Endodermal cell (in vitro differentiated cells): ENCODE data around the gene AHDC1. TPM values are rescaled to one million over a fixed set of nuclear protein-coding genes. Genes with fewer than 3 reads are reported as not detected.
A peak's percentile ranks its signal among the peaks of the same experiment; 100 is the strongest.

ENCODE experiments used
- DNase-seq: peaks from one replicate; pipeline ENCODE4 v3.0.0-alpha.2; 2017
- H3K27ac ChIP-seq: 2 replicates; pipeline ENCODE4 v1.5.1; 2013; ENCODE audit warnings: mild to moderate bottlenecking, low read depth, low read length, moderate library complexity
- H3K27me3 ChIP-seq: 2 replicates; pipeline ENCODE4 v1.6.1; 2013; ENCODE audit warnings: mild to moderate bottlenecking, low read length, moderate library complexity; ENCODE audit not compliant: insufficient read depth, control insufficient read depth, poor library complexity, severe bottlenecking
- H3K36me3 ChIP-seq: 2 replicates; pipeline ENCODE4 v1.7.0; 2013; ENCODE audit warnings: mild to moderate bottlenecking, low read length, moderate library complexity; ENCODE audit not compliant: control insufficient read depth, insufficient read depth
- H3K4me1 ChIP-seq: one replicate; pipeline ENCODE4 v1.7.0; 2013; ENCODE audit warnings: low read length; ENCODE audit not compliant: control insufficient read depth, insufficient read depth
- H3K4me3 ChIP-seq: 2 replicates; pipeline ENCODE4 v1.5.1; 2013; ENCODE audit warnings: mild to moderate bottlenecking, low read length, moderate library complexity
- H3K9ac ChIP-seq: 2 replicates; pipeline ENCODE4 v1.6.1; 2013; ENCODE audit warnings: mild to moderate bottlenecking, low read length, moderate library complexity; ENCODE audit not compliant: poor library complexity, severe bottlenecking; ENCODE audit errors: extremely low read depth
- H3K9me3 ChIP-seq: 2 replicates; pipeline ENCODE4 v1.6.1; 2013; ENCODE audit warnings: mild to moderate bottlenecking, low read length, moderate library complexity; ENCODE audit not compliant: control insufficient read depth
- H3K27ac Mint-ChIP-seq: 2 replicates; pipeline ENCODE4 v1.8.0; 2020; ENCODE audit warnings: mixed read lengths
- H3K27me3 Mint-ChIP-seq: 2 replicates; pipeline ENCODE4 v1.8.0; 2021; ENCODE audit warnings: mild to moderate bottlenecking, mixed read lengths; ENCODE audit not compliant: insufficient read depth
- H3K36me3 Mint-ChIP-seq: 2 replicates; pipeline ENCODE4 v1.8.0; 2020; ENCODE audit warnings: low read depth, mixed read lengths
- H3K4me1 Mint-ChIP-seq: 2 replicates; pipeline ENCODE4 v1.8.0; 2020; ENCODE audit warnings: mixed read lengths
- H3K4me3 Mint-ChIP-seq: 2 replicates; pipeline ENCODE4 v1.8.0; 2020; ENCODE audit warnings: mild to moderate bottlenecking, moderate library complexity, mixed read lengths
- H3K9me3 Mint-ChIP-seq: 2 replicates; pipeline ENCODE4 v1.8.0; 2020; ENCODE audit warnings: mild to moderate bottlenecking, mixed read lengths
- CTCF ChIP-seq: fragments of 200-600 bp; sonication (generic); conservative IDR thresholded peaks from 2 replicates; pipeline ENCODE4 v1.5.0; 2021; ENCODE audit warnings: antibody characterized with exemption, mild to moderate bottlenecking
- WGBS, 2 experiments: methylation state at CpG; one replicate each; pipeline versions ENCODE4 v1.1.5 to v1.1.7; 2013; ENCODE audit warnings: missing lambda C conversion rate in 2 of 2, mixed read lengths in 1 of 2; ENCODE audit not compliant: insufficient coverage in 1 of 2, insufficient read length in 1 of 2; 5-methylcytosine and 5-hydroxymethylcytosine counted together
- total RNA-seq, 2 donors: library from RNA; stranded (reverse); fragmentation: NEBNext Ultra II Directional in 1 of 2; extraction: Animal tissue kit (Norgen Biotek cat#: 25700) in 1 of 2; gene quantifications; 2 replicates in 1 of 2; 3 replicates in 1 of 2; pipeline ENCODE4 v1.2.1, GENCODE V29; 2021

AHDC1 gene
- total RNA-seq, 2 donors from 2014 or later = 39.3 to 41.2 TPM

DNA sequence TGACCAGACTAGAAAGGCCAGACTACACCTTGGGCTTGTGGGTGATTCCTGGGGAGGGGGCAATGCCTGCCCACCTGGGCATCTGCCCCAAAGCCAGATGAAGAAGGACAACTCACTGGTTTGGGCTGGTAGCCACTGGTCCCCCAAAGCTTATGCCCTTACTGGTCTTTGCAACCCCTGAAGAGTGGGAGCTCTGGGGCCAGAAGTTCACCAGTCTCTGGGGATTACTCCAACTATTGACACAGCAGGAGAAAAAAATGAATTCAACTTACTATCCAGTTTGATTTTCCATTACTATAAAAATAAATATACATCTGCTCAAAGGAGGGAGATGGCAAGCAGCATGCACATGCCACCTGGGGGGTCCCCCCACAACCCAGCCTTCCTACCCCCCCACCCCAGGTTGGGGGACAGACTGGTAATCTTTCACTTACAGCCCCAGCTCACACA lies 2.6 kb downstream of the AHDC1 start:
- Histone ChIP-seq H3K36me3 (no peaks in the 10 kb centered on the region), H3K27ac (peak overlapping the region; percentile 51), H3K4me3 (peak overlapping the region; percentile 82), H3K9me3 (no peaks in the 10 kb centered on the region), H3K4me1 (peaks cover 23% of the 10 kb centered on the region), H3K9ac (no peak overlapping the region), H3K27me3 (no peaks in the 10 kb centered on the region)
- no peaks in the 10 kb centered on the region for H3K36me3 Mint-ChIP-seq
- no peak overlapping the region for H3K27ac Mint-ChIP-seq
- H3K4me1 Mint-ChIP-seq = peaks cover 54% of the 10 kb centered on the region
- no peak for TF ChIP-seq CTCF
- H3K4me3 Mint-ChIP-seq = peak overlapping the region; percentile 38
- no peaks in the 10 kb centered on the region for H3K27me3 Mint-ChIP-seq
- H3K9me3 Mint-ChIP-seq = no peaks in the 10 kb centered on the region
- DNase-seq = no peak

GRCh38 chr1:27600498-27601175 lies 3.3 kb downstream of the AHDC1 start:
- peak; percentile 47 for TF ChIP-seq CTCF
- Mint-ChIP-seq H3K4me1 (peaks cover 47% of the 10 kb centered on the region), H3K9me3 (no peaks in the 10 kb centered on the region), H3K27ac (no peak overlapping the region), H3K27me3 (no peaks in the 10 kb centered on the region), H3K4me3 (peak overlapping the region; percentile 5), H3K36me3 (no peaks in the 10 kb centered on the region)
- 69 to 83% methylated on average over 3 of the region's 3 CpGs for WGBS, 2 experiments
- H3K27ac ChIP-seq = peak overlapping the region; percentile 36
- peaks cover 23% of the 10 kb centered on the region for H3K4me1 ChIP-seq
- H3K27me3 ChIP-seq = no peaks in the 10 kb centered on the region
- H3K4me3 ChIP-seq = no peak overlapping the region
- no peaks in the 10 kb centered on the region for H3K9me3 ChIP-seq
- no peak overlapping the region for H3K9ac ChIP-seq
- no peaks in the 10 kb centered on the region for H3K36me3 ChIP-seq
- peak; percentile 85 for DNase-seq

- H3K4me1 ChIP-seq = peaks cover 19% of the 10 kb centered on the region
- peak; percentile 49 for TF ChIP-seq CTCF
- peak overlapping the region; percentile 76 for H3K27ac Mint-ChIP-seq
- H3K27me3 ChIP-seq = no peaks in the 10 kb centered on the region
- no peaks in the 10 kb centered on the region for H3K36me3 Mint-ChIP-seq
- peak; percentile 85 for DNase-seq
- no peak overlapping the region for H3K9ac ChIP-seq
- H3K4me3 Mint-ChIP-seq = peak overlapping the region; percentile 5
- peaks cover 39% of the 10 kb centered on the region for H3K4me1 Mint-ChIP-seq
- no peak overlapping the region for H3K4me3 ChIP-seq
- no peaks in the 10 kb centered on the region for H3K9me3 ChIP-seq
- WGBS, 2 experiments = 64% methylated on average over 8 of the region's 9 CpGs
- no peaks in the 10 kb centered on the region for H3K9me3 Mint-ChIP-seq
- H3K27me3 Mint-ChIP-seq = no peaks in the 10 kb centered on the region
- no peak overlapping the region for H3K27ac ChIP-seq
- no peaks in the 10 kb centered on the region for H3K36me3 ChIP-seq
Measured at GRCh38 chr1:27599605-27600497, 4.1 kb downstream of the AHDC1 start.
